K562 (cell line): ENCODE data around the gene FANCF. TPM values are rescaled to one million over a fixed set of nuclear protein-coding genes. Genes with fewer than 3 reads are reported as not detected.

Experiments used
- BRD4 ChIP-seq: fragments of 200-600 bp; sonication (generic); IDR thresholded peaks from 2 replicates; pipeline ENCODE4 v1.6.1; 2017; ENCODE audit warnings: inconsistent platforms
- CREB1 ChIP-seq, 2 experiments: sonication (generic) in 1 of 2; formaldehyde crosslinking in 1 of 2; IDR thresholded peaks; 2 replicates each; pipeline versions ENCODE4 v1.6.1 to v1.8.0; 2012 to 2022; ENCODE audit warnings: inconsistent platforms in 1 of 2, mild to moderate bottlenecking in 1 of 2, missing genetic modification reagents in 1 of 2, moderate library complexity in 1 of 2
- CTCF ChIP-seq, 3 experiments: IDR thresholded peaks in 2 of 3; conservative IDR thresholded peaks in 1 of 3; 2 replicates each; pipeline ENCODE4 v1.5.1; 2011 to 2012; ENCODE audit warnings: low read length in 3 of 3, mild to moderate bottlenecking in 3 of 3, control low read depth in 2 of 3, improper control_type of control experiment in 1 of 3, inconsistent platforms in 1 of 3, low read depth in 1 of 3, mixed read lengths in 1 of 3, moderate library complexity in 1 of 3; ENCODE audit not compliant: insufficient read depth in 2 of 3
- DMBX1 ChIP-seq: fragments of 250-450 bp; sonication (Bioruptor Pico); IDR thresholded peaks from 2 replicates; pipeline ENCODE4 v1.8.0; 2022; ENCODE audit warnings: inconsistent platforms, mild to moderate bottlenecking, moderate library complexity, borderline replicate concordance
- JUN ChIP-seq, 2 experiments: sonication (generic) in 1 of 2; formaldehyde crosslinking in 1 of 2; IDR thresholded peaks; 2 replicates each; pipeline versions ENCODE4 v1.6.1 to v1.8.0; 2012 to 2022; ENCODE audit warnings: borderline replicate concordance in 2 of 2, mild to moderate bottlenecking in 2 of 2, improper control_type of control experiment in 1 of 2, low read depth in 1 of 2, low read length in 1 of 2, missing genetic modification reagents in 1 of 2
- KDM2B ChIP-seq: fragments of 250-450 bp; sonication (Bioruptor Pico); IDR thresholded peaks from 2 replicates; pipeline ENCODE4 v1.8.0; 2021; ENCODE audit warnings: mild to moderate bottlenecking, moderate library complexity
- LARP7 ChIP-seq: fragments of 450-650 bp; IDR thresholded peaks from 2 replicates; pipeline ENCODE4 v1.6.1; 2016
- MYC ChIP-seq, 2 experiments: fragments of 250-450 bp in 1 of 2; sonication (Bioruptor Pico) in 1 of 2; IDR thresholded peaks; 2 replicates each; pipeline versions ENCODE4 v1.5.1 to v1.6.1; 2012 to 2021; ENCODE audit warnings: low read depth in 2 of 2, borderline replicate concordance in 1 of 2, improper control_type of control experiment in 1 of 2, low read length in 1 of 2, mild to moderate bottlenecking in 1 of 2, moderate library complexity in 1 of 2
- RBM22 ChIP-seq: fragments of 200-400 bp; formaldehyde crosslinking; IDR thresholded peaks from 2 replicates; pipeline ENCODE4 v1.6.1; 2018; ENCODE audit warnings: low read length, low read depth; ENCODE audit not compliant: poor library complexity, severe bottlenecking
- RBM34 ChIP-seq: fragments of 200-400 bp; formaldehyde crosslinking; IDR thresholded peaks from 2 replicates; pipeline ENCODE4 v1.6.1; 2018; ENCODE audit warnings: low read length, borderline replicate concordance; ENCODE audit not compliant: insufficient read depth
- SIRT6 ChIP-seq: IDR thresholded peaks from one replicate; pipeline ENCODE4 v1.6.1; 2012; ENCODE audit warnings: low read depth, mild to moderate bottlenecking, control low read depth, inconsistent platforms, low read length, moderate library complexity
- TBP ChIP-seq: optimal IDR thresholded peaks from 2 replicates; pipeline ENCODE3; 2011; ENCODE audit warnings: low read depth, low read length, improper control_type of control experiment
- THRAP3 ChIP-seq: fragments of 450-650 bp; IDR thresholded peaks from 2 replicates; pipeline ENCODE4 v1.6.1; 2016; ENCODE audit warnings: mild to moderate bottlenecking, inconsistent platforms, borderline replicate concordance
- polyA plus RNA-seq, 8 experiments: library from polyadenylated mRNA; depleted of rRNA in 4 of 8; stranded (reverse) in 5 of 8; unstranded in 3 of 8; fragments of >200 nt; fragmentation: Nextera tagmentation in 2 of 8; fragmentation: Illumina TruSeq in 1 of 8; extraction: Ambion mirVana in 2 of 8; extraction: Trizol in 1 of 8; gene quantifications; 2 replicates each; pipeline versions ENCODE4 v1.2.1 to v1.2.3, GENCODE V29; 2011 to 2014; ENCODE audit warnings: inconsistent platforms in 1 of 8, missing spikeins in 1 of 8
- total RNA-seq, 7 experiments: library from RNA; depleted of rRNA in 6 of 7; stranded (reverse); fragments of >200 nt in 6 of 7; fragmentation: Illumina TruSeq in 2 of 7; extraction: Trizol in 2 of 7; gene quantifications; 2 replicates each; pipeline versions ENCODE4 v1.2.1 to v1.2.3, GENCODE V29; 2011 to 2021; ENCODE audit warnings: low replicate concordance in 1 of 7
- TF ChIP-seq, protein P1 (sequence below), 2 experiments: fragments of 250-450 bp in 1 of 2; fragments of 450-650 bp in 1 of 2; sonication (Bioruptor Pico) in 1 of 2; IDR thresholded peaks; 2 replicates each; pipeline versions ENCODE4 v1.6.1 to v1.8.0; 2016 to 2021; ENCODE audit warnings: mild to moderate bottlenecking in 2 of 2, moderate library complexity in 2 of 2, missing compliant biosample characterization in 1 of 2, missing genetic modification characterization in 1 of 2
- TF ChIP-seq, protein P2 (sequence below): fragments of 450-650 bp; formaldehyde crosslinking; IDR thresholded peaks from 2 replicates; pipeline ENCODE4 v1.4.0; 2022; ENCODE audit warnings: missing genetic modification characterization
- TF ChIP-seq, protein P3 (sequence below): fragments of 450-650 bp; IDR thresholded peaks from 2 replicates; pipeline ENCODE4 v1.6.1; 2016; ENCODE audit warnings: mild to moderate bottlenecking
- TF ChIP-seq, protein P4 (sequence below): sonication (generic); formaldehyde crosslinking; IDR thresholded peaks from 2 replicates; pipeline ENCODE4 v1.8.0; 2022; ENCODE audit warnings: mild to moderate bottlenecking, missing genetic modification reagents

Gene FANCF
- total and polyA plus RNA-seq, 9 of the 15 experiments (the other 6 are each of a cell fraction or from before 2014, with no cell fraction given), result 0.99 to 10.3 (median 7.5) TPM

DNA sequence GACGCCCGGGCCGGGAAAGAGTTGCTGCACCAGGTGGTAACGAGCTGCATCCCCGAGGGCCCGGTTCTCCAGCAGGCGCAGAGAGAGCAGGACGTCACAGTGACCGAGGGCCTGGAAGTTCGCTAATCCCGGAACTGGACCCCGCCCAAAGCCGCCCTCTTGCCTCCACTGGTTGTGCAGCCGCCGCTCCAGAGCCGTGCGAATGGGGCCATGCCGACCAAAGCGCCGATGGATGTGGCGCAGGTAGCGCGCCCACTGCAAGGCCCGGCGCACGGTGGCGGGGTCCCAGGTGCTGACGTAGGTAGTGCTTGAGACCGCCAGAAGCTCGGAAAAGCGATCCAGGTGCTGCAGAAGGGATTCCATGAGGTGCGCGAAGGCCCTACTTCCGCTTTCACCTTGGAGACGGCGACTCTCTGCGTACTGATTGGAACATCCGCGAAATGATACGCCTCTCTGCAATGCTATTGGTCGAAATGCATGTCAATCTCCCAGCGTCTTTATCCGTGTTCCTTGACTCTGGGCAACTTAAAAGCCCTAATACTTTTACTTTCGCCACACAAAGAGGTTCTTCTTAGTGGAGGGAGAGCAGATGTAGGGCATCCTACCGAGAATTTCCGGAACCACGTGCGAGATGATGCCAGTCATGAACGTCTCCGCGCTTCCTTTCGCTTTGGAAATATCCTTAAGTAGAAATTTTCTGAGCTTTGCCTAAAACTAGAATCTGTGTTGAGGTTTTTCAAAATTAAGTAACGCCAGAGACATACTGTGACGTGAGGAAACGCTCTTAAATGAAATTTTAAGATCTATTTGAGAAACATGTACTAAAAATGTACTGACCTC lies at the start of gene FANCF (continued):
- TF ChIP-seq KDM2B (CRISPR knock-in tag) (no peak), DMBX1 (CRISPR knock-in tag) (no peak), THRAP3 (no peak), BRD4 (peak; percentile 43; the same call in 1 of the 2 replicates), RBM22 (no peak), RBM34 (no peak), MYC (IDR thresholded peaks at IDR 0.05; ENCODE audit: low read depth, low read length) (peak; percentile 84), MYC (CRISPR knock-in tag; IDR thresholded peaks at IDR 0.05; ENCODE audit: borderline replicate concordance, low read depth) (no peak; the same call in 1 of the 2 replicates), CTCF (IDR thresholded peaks at IDR 0.05 in 2 of 3, conservative IDR thresholded peaks at IDR 0.05 in 1 of 3; ENCODE audit: insufficient read depth in 2 of 3, low read depth in 1 of 3, low read length in 3 of 3) (no peak), SIRT6 (no peak), JUN (IDR thresholded peaks at IDR 0.05; ENCODE audit: borderline replicate concordance, low read depth, low read length) (no peak), JUN (CRISPR knock-in tag; IDR thresholded peaks at IDR 0.05; ENCODE audit: borderline replicate concordance) (no peak), TBP (peak; percentile 69), LARP7 (no peak), CREB1 (IDR thresholded peaks at IDR 0.05) (peak; percentile 80), CREB1 (CRISPR knock-in tag; IDR thresholded peaks at IDR 0.05) (peak; percentile 77)
- TF ChIP-seq, protein P1, sequence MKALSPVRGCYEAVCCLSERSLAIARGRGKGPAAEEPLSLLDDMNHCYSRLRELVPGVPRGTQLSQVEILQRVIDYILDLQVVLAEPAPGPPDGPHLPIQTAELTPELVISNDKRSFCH (CRISPR knock-in tag; IDR thresholded peaks at IDR 0.05), result no peak
- TF ChIP-seq, protein P1 (tag; IDR thresholded peaks at IDR 0.05), result 0 out of 2 replicates have a peak, but pooled peaks have one; percentile 36
- TF ChIP-seq, protein P2, sequence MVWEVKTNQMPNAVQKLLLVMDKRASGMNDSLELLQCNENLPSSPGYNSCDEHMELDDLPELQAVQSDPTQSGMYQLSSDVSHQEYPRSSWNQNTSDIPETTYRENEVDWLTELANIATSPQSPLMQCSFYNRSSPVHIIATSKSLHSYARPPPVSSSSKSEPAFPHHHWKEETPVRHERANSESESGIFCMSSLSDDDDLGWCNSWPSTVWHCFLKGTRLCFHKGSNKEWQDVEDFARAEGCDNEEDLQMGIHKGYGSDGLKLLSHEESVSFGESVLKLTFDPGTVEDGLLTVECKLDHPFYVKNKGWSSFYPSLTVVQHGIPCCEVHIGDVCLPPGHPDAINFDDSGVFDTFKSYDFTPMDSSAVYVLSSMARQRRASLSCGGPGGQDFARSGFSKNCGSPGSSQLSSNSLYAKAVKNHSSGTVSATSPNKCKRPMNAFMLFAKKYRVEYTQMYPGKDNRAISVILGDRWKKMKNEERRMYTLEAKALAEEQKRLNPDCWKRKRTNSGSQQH (CRISPR knock-in tag), result no peak
- TF ChIP-seq, protein P3, sequence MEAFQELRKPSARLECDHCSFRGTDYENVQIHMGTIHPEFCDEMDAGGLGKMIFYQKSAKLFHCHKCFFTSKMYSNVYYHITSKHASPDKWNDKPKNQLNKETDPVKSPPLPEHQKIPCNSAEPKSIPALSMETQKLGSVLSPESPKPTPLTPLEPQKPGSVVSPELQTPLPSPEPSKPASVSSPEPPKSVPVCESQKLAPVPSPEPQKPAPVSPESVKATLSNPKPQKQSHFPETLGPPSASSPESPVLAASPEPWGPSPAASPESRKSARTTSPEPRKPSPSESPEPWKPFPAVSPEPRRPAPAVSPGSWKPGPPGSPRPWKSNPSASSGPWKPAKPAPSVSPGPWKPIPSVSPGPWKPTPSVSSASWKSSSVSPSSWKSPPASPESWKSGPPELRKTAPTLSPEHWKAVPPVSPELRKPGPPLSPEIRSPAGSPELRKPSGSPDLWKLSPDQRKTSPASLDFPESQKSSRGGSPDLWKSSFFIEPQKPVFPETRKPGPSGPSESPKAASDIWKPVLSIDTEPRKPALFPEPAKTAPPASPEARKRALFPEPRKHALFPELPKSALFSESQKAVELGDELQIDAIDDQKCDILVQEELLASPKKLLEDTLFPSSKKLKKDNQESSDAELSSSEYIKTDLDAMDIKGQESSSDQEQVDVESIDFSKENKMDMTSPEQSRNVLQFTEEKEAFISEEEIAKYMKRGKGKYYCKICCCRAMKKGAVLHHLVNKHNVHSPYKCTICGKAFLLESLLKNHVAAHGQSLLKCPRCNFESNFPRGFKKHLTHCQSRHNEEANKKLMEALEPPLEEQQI, result no peak
- TF ChIP-seq, protein P4, sequence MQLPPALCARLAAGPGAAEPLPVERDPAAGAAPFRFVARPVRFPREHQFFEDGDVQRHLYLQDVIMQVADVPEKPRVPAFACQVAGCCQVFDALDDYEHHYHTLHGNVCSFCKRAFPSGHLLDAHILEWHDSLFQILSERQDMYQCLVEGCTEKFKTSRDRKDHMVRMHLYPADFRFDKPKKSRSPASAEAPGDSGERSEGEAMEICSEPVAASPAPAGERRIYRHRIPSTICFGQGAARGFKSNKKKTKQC (CRISPR knock-in tag), result no peak; the same call in 1 of the 2 replicates
